Stimulated activated CD4-positive, alpha-beta T cell treated with anti-CD3 and anti-CD28 coated beads, Interleukin-4, amount 100 ng/mL, for 24 hours (primary cell): ENCODE results near the gene AP3B1.
"Not testable (repeated sequence)": the region's sequence is repeated elsewhere in the genome, so short reads cannot be mapped to it uniquely, and the experiment has no call there.

Experiments used
- DNase-seq: peaks from one replicate; pipeline ENCODE4 v3.0.0-alpha.2; 2020

AP3B1 gene

DNA sequence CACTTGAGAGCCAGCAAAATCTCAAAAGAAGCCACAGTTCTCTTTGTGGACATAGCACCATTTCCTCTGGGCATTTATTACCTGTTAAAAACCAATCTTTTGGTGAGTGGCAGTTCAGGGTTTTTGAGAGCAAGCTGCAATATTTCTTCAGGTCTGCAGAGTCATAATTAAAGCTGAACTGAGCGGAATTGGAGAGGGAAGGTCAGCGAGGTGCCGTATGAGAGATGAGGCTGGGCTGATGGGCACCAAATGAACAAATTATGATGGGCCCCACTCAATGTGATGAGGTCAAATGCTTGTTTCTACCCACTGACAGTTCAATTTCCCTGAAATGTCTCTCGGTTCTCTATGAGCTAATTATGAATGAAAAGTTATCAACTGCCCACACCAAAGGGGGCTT, 231.9 kb downstream of the AP3B1 start:
- DNase-seq: no peak

- DNase-seq: no peak
Measured at GRCh38 chr5:78060421-78060820, 234.1 kb downstream of the AP3B1 start.

- DNase-seq: no peak
Measured at GRCh38 chr5:78058625-78059024, 235.9 kb downstream of the AP3B1 start.

DNA sequence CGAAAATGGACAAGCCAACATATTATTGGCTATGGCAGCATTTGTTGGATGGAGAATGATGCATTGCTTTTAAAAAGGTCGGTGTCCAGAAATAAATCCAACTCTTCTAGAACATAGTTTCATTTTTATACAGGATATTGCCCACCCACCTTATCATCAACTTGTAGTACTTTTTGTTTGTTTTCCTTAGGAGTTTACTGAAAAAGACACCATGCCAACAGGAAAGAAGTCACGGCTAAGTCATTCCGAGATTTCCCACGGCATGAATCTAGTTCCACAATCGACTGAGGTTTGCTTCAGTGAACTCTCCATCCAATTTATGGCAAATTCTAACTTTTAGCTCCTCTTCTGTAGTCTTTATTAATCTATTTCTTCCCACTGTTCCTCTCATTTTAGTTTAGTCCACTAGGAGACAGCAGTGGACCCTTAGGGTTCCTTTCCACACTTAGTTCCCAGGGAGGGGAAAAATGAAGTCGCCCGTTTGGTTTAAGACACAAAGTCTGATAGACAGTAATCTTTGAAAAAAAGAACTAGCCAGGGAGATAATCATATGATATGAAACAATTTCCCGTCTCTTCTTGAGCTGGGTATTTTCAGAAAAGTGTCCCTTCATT, 237.5 kb downstream of the AP3B1 start:
- DNase-seq: no peak

DNA sequence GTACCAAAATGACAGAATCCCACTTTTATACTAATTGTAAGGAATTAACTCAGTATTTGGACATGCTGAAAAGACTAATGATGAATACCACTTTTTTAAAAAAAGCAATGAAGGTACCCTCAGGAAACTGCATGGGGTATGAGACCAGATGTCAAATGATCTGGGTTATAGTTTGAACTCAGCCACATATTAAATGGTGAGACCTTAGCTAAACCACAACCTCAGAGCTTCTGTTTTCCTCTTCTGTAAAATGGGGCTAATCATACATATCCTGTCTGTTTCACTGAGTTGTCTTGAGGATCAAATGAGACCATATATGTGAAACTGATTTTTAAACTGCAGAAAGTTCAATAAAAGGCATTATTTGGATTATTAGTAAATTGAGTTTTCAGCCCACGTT, 238.4 kb downstream of the AP3B1 start:
- DNase-seq: no peak

GRCh38 chr5:78050888-78051287, 243.6 kb downstream of the AP3B1 start:
- no peak for DNase-seq

DNA sequence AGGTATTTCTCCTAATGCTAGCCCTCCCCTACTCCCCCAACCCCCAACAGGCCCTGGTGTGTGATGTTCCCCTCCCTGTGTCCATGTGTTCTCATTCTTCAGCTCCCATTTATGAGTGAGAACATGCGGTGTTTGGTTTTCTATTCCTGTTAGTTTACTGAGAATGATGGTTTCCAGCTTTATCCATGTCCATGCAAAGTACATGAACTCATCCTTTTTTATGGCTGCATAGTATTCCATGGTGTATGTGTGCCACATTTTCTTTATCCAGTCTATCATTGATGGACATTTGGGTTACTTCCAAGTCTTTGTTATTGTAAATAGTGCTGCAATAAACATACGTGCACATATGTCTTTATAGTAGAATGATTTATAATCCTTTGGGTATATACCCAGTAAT, 247.7 kb downstream of the AP3B1 start:
- not testable (repeated sequence) for DNase-seq

- DNase-seq: no peak
Measured at GRCh38 chr5:78046006-78046405, 248.5 kb downstream of the AP3B1 start.

DNA sequence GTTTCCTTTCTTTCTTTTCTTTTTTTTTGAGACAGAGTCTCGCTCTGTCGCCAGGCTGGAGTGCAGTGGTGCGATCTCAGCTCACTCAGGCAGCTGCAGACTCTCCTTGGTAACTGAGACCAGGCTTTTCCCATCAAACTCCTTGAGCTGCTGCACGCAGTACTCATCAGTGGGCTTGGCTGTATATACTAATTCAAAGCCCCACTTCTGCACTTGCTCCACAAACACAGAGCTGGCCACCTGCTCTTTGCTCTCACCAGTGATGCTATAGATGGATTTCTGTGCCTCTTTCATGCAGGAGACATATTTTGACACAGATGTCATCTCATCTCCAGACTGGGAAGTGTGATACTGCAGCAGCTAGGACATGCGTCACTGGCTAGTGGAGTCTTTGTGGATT, 252.7 kb downstream of the AP3B1 start:
- DNase-seq: no peak

GRCh38 chr5:78025540-78025939, 269.0 kb downstream of the AP3B1 start:
- no peak for DNase-seq

DNA sequence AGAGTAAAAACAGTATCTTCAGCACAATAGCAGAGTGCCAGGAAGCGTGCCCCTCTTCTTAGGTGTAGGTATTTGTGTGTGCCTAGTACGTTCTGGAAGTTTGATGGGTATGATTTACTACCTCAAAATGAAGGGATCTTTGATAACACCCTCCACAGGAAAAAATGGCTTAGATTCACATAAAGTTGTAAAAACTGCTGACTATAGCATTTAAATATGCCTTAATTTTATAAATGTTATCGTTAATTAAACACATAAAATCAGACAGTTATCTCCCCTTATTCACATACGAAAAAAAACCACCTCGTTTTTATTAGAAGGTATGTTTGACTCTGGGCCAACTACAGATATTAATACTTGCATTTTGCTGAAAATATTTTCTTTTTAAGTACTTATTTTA, 274.8 kb downstream of the AP3B1 start:
- DNase-seq: no peak

GRCh38 chr5:78016863-78017529, 277.5 kb downstream of the AP3B1 start:
- DNase-seq: no peak

GRCh38 chr5:78009937-78010527, 284.5 kb downstream of the AP3B1 start:
- DNase-seq: no peak

DNA sequence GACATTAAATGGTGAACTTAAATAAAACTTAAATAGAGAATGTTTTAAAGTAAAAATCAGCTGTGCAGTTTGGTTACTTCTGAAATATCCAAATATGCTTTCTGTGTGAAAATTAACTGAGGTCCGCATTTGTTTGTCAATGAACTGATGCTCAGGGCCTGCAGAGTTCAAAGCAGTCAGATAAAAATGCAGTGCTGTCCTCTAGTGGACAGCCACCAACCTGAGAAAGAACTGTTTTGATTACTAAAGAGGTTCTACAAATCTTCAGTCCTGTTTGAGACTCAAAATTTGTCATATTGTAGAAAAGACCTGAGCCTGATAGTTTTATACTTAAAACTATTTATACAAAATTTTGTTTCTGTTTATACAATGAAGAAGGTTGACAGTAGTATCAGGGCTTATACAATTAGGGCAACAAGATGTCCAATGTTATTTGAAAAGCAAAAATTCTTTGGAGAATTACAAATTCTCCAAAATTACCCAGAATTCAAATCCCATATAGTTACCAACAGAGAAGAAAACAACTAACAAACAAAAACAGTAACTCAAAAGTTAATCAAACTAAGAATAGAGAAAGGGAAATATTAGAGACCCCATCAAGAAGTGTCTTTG, 286.0 kb downstream of the AP3B1 start:
- DNase-seq: no peak

GRCh38 chr5:78007233-78007632, 287.3 kb downstream of the AP3B1 start:
- no peak for DNase-seq

DNA sequence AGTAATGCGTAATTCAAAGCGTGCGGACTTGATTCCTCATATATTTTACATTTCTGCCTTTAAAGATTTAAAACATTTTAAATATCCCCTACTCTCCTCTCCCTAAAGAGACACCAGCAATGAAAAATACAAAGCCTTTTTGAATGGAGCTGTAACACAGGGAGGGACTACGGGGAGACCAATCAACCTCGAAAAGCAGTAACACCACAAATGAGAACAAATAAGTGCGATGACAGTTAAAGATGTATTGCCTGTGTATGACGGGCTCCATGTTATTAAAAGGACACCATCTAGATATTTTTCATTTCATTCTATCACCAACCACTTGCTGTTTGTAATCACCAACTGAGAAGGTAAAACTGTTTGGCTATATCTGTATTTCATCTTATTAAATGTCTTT, 288.0 kb downstream of the AP3B1 start:
- no peak for DNase-seq

DNA sequence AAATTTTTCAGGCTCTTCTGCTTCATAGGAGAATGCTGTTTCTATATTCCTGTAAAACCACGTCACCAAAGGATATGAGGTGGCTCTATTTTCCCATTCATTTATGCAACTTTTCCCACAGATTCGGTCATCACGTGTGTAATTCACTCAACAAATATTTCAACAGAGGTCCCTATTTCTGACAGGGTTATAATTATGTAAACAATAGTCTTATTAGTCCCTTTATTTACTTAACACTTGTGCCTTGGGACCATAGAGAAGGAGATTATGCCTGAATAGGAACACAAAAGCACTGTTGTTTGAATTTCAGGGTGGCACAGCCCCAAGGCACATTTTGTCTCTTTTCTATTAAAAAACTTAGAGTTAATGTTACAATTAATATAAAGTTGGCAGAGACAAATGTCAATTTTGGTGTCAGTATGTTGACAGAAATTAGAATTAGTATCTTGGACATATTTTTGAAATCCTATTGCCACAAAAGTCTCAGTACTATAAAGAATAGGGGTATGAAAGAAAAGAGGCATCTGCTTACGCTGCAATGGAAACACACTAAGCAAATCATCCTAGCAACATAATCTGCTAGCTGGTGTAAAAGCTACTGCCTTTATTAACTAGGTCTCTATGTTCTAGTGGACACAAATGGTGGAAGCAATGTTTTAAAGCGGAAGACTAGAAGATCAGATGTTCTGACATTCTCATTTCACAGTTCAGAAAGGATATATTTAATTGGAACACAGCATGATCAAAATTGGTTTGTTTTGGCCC, 289.3 kb downstream of the AP3B1 start:
- DNase-seq: no peak

GRCh38 chr5:78004559-78004958, 289.9 kb downstream of the AP3B1 start:
- no peak for DNase-seq

DNA sequence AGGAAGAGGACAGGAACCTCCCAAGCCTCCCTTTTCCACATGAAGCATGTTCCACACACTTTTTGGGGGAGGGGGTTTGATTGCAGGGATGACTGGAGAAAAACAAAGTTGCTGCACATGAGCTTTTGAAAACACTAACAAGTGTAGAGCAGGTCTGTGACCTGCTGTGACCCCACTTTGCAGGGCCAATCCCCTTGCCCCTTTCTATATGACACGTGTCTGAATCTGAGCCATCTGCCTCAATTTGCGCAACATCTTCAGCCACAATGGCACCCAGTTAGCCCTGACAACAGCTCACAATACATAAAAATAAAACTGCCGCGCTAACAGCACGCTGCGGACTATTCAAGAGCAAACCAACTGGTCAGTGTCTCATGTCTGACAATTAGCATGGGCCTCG, 290.6 kb downstream of the AP3B1 start:
- DNase-seq: no peak

DNA sequence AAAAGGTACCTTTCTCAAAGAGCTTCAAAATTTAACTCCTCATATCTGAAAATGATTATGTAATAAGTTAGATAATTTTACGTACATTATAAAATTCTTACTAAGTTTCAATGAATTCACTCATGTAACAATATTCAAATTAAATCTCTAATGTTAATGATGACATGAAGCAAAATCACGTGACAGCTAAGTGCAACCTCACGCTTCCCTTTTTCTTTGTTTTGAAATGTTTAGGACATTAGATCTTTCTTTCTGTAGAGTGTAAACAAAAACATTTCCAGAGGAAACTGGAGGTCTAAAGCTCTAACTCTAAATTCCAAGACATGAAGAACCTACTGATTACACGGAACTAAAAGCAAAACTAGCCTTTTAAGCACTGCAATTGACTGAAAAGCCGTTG, 291.0 kb downstream of the AP3B1 start:
- no peak for DNase-seq

- no peak for DNase-seq
Measured at GRCh38 chr5:78002690-78003089, 291.8 kb downstream of the AP3B1 start.

DNA sequence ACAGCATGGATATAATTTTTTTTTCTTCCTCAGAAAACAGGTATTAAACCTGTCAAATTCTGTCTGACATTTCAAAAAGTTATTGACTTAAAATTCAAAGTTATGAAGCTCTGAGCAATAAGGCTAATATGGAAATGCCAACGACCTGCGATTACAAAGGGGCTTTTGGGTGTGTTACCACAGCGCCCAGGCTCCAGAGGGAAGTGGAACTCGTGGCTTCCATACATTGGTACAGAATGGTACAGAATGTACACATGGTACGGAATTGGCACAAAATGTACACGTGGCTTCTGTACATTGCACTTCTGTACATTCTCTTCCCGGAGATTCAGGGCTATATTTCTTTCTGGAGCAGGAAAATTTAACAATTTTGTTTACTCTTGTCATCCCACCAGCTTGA, 293.3 kb downstream of the AP3B1 start:
- DNase-seq: no peak

DNA sequence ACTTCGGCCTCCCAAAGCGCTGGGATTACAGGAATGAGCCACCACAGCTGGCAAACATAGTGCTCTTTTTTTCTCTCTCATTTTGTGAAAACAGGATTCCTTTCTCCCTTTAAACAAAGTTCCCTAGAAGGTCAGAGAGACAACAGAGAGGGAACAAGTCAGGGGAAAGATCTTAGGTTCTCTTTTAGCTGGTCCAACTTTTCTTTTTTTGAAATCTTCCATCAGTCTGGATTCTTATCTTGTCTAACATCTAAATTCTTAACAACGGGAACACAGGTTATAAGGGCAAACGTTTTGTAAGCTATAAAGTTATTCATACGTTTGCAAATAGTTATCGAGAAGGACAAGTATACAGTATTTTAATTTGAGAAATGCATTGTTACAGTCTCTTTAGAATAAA, 294.3 kb downstream of the AP3B1 start:
- no peak for DNase-seq

- no peak for DNase-seq
Measured at GRCh38 chr5:77999399-77999798, 295.1 kb downstream of the AP3B1 start.
